ENCODE results near the gene NUDCD2. TPM values are rescaled to one million over a fixed set of nuclear protein-coding genes. Genes with fewer than 3 reads are reported as not detected.

Gene NUDCD2
- total and polyA plus RNA-seq, 2 donors (not counting 1 experiment from before 2014, with no cell fraction given) = 6.8 to 24.4 TPM

GRCh38 chr5:163506726-163507125 is 46.8 kb upstream of the NUDCD2 start:
- intact Hi-C loops (cut with micrococcal nuclease) = no loop called here
- ChIA-PET CTCF (interaction anchor here (1.4 to 2.1 kb wide), 3 partner anchors 34 to 47 kb away, joined by 4 to 6 read pairs (median 5); partner anchors contain the start of genes HMMR and NUDCD2), POLR2A (interaction anchor here (4.0 kb wide), 1 partner anchor 47 kb away, joined by 40 read pairs; the partner anchor contains the start of genes HMMR and NUDCD2)
- peak; percentile 28 for DNase-seq
- peaks cover 47 to 64% of the 10 kb centered on the region in 2 donors for H3K4me1 ChIP-seq (ENCODE audit: control insufficient read depth in 2 of 2, insufficient read depth in 2 of 2, low read length in 2 of 2)
- no peaks in the 10 kb centered on the region for H3K9me3 Mint-ChIP-seq (ENCODE audit: insufficient read depth)
- no peaks in the 10 kb centered on the region for H3K9me3 ChIP-seq (ENCODE audit: control extremely low read depth in 1 of 3, control insufficient read depth in 2 of 3, insufficient read depth in 1 of 3, low read length in 2 of 3)
- no CpG with 5 or more reads among the region's 8 CpGs for WGBS (ENCODE audit: insufficient coverage)
- H3K4me3 Mint-ChIP-seq = peak overlapping the region; percentile 98
- H3K36me3 ChIP-seq (replicated peaks in 1 of 2; ENCODE audit: control extremely low read depth in 1 of 2, control insufficient read depth in 1 of 2, extremely low read depth in 1 of 2, insufficient read depth in 2 of 2, low read length in 1 of 2) = peaks cover 0 to 6% of the 10 kb centered on the region in 2 experiments
- no peak for ATAC-seq (ENCODE audit: low read depth)
- no peaks in the 10 kb centered on the region for H4K20me1 ChIP-seq (ENCODE audit: control insufficient read depth, insufficient read depth, low read length, poor library complexity, severe bottlenecking)
- peaks cover 65% of the 10 kb centered on the region for H3K79me2 ChIP-seq (ENCODE audit: control insufficient read depth, insufficient read depth, low read length)
- peak overlapping the region; percentile 80 for H3K4me2 ChIP-seq (replicated peaks; ENCODE audit: low read depth, low read length, poor library complexity, severe bottlenecking)
- H3K27me3 Mint-ChIP-seq = no peaks in the 10 kb centered on the region
- no peaks in the 10 kb centered on the region for H3K27me3 ChIP-seq (replicated peaks in 1 of 4; ENCODE audit: control extremely low read depth in 1 of 4, control insufficient read depth in 3 of 4, insufficient read depth in 4 of 4, low read length in 3 of 4)
- peak overlapping the region; percentile 61 to 99 (median 83) for H3K4me3 ChIP-seq (ENCODE audit: control extremely low read depth in 1 of 5, extremely low read depth in 1 of 5, insufficient read depth in 1 of 5, low read depth in 2 of 5, low read length in 4 of 5)
- H3K4me1 Mint-ChIP-seq = peaks cover 68% of the 10 kb centered on the region
- TF ChIP-seq CTCF (IDR thresholded peaks at IDR 0.05) (no peak), EZH2 (IDR thresholded peaks at IDR 0.05; ENCODE audit: borderline replicate concordance, insufficient read depth, low read depth, low read length, poor library complexity, severe bottlenecking) (no peak)
- peak overlapping the region; percentile 77 for H2AFZ ChIP-seq (ENCODE audit: insufficient read depth, low read depth, low read length, poor library complexity, severe bottlenecking)
- H3K27ac Mint-ChIP-seq = peak overlapping the region; percentile 98
- H3K27ac ChIP-seq (ENCODE audit: low read length in 2 of 2) = peak overlapping the region; percentile 93 to 95
- H3K9ac ChIP-seq (ENCODE audit: low read length) = peak overlapping the region; percentile 88

- no peaks in the 10 kb centered on the region for H3K27me3 Mint-ChIP-seq
- H4K20me1 ChIP-seq (ENCODE audit: control insufficient read depth, insufficient read depth, low read length, poor library complexity, severe bottlenecking) = no peaks in the 10 kb centered on the region
- ATAC-seq (ENCODE audit: low read depth) = no peak
- H3K9me3 ChIP-seq (ENCODE audit: control extremely low read depth in 1 of 3, control insufficient read depth in 2 of 3, insufficient read depth in 1 of 3, low read length in 2 of 3) = no peaks in the 10 kb centered on the region
- H3K9ac ChIP-seq (ENCODE audit: low read length) = peak overlapping the region; percentile 88
- peak overlapping the region; percentile 98 for H3K4me3 Mint-ChIP-seq
- peaks cover 66% of the 10 kb centered on the region for H3K4me1 Mint-ChIP-seq
- ChIA-PET POLR2A (interaction anchor here (1.1 to 4.0 kb wide), 2 partner anchors 33 to 46 kb away, joined by 3 to 40 read pairs; partner anchors contain the start of genes HMMR and NUDCD2), CTCF (interaction anchor here (0.6 to 4.0 kb wide), 7 partner anchors 12 to 998 kb away, joined by 3 to 37 read pairs (median 5); partner anchors contain the start of genes HMMR and NUDCD2)
- intact Hi-C loops (cut with micrococcal nuclease) = no loop called here
- peak overlapping the region; percentile 98 for H3K27ac Mint-ChIP-seq
- peaks cover 0 to 4% of the 10 kb centered on the region in 2 experiments for H3K36me3 ChIP-seq (replicated peaks in 1 of 2; ENCODE audit: control extremely low read depth in 1 of 2, control insufficient read depth in 1 of 2, extremely low read depth in 1 of 2, insufficient read depth in 2 of 2, low read length in 1 of 2)
- TF ChIP-seq CTCF (IDR thresholded peaks at IDR 0.05) (no peak), EZH2 (IDR thresholded peaks at IDR 0.05; ENCODE audit: borderline replicate concordance, insufficient read depth, low read depth, low read length, poor library complexity, severe bottlenecking) (no peak)
- WGBS (ENCODE audit: insufficient coverage) = 0% methylated on average over 3 of the region's 9 CpGs
- H2AFZ ChIP-seq (ENCODE audit: insufficient read depth, low read depth, low read length, poor library complexity, severe bottlenecking) = peak overlapping the region; percentile 77
- no peaks in the 10 kb centered on the region for H3K9me3 Mint-ChIP-seq (ENCODE audit: insufficient read depth)
- no peaks in the 10 kb centered on the region for H3K27me3 ChIP-seq (replicated peaks in 1 of 4; ENCODE audit: control extremely low read depth in 1 of 4, control insufficient read depth in 3 of 4, insufficient read depth in 4 of 4, low read length in 3 of 4)
- H3K4me1 ChIP-seq (ENCODE audit: control insufficient read depth in 2 of 2, insufficient read depth in 2 of 2, low read length in 2 of 2) = peaks cover 47 to 63% of the 10 kb centered on the region in 2 donors
- H3K4me2 ChIP-seq (replicated peaks; ENCODE audit: low read depth, low read length, poor library complexity, severe bottlenecking) = peak overlapping the region; percentile 80
- H3K27ac ChIP-seq (ENCODE audit: low read length in 2 of 2) = peak overlapping the region; percentile 93 to 95
- peaks cover 59% of the 10 kb centered on the region for H3K79me2 ChIP-seq (ENCODE audit: control insufficient read depth, insufficient read depth, low read length)
- peak overlapping the region; percentile 61 to 99 (median 83) for H3K4me3 ChIP-seq (ENCODE audit: control extremely low read depth in 1 of 5, extremely low read depth in 1 of 5, insufficient read depth in 1 of 5, low read depth in 2 of 5, low read length in 4 of 5)
- no peak for DNase-seq
Observed at GRCh38 chr5:163506095-163506457, 46.2 kb upstream of the NUDCD2 start.

Data from B cell (primary cell).